Transverse colon (tissue), 4 donors: ENCODE measurements around the gene PRSS50.

Experiments
- POLR2A ChIP-seq: fragments of 450-650 bp; IDR thresholded peaks from one replicate; pipeline ENCODE4 v1.6.1; 2016; ENCODE audit warnings: antibody characterized with exemption, mild to moderate bottlenecking, moderate library complexity
- POLR2AphosphoS5 ChIP-seq, 3 donors: sonication (generic); formaldehyde crosslinking; IDR thresholded peaks; one replicate each; pipeline ENCODE4 v1.6.1; 2016; ENCODE audit warnings: antibody characterized with exemption in 3 of 3
- TF ChIP-seq, protein P1 (sequence below), 5 experiments: fragments of 200-600 bp in 3 of 5; fragments of 450-650 bp in 2 of 5; sonication (generic) in 3 of 5; IDR thresholded peaks; 1 replicate in 2 of 5; 2 replicates in 3 of 5; pipeline ENCODE4 v1.5.1; 2016 to 2017; ENCODE audit warnings: antibody characterized with exemption in 5 of 5, inconsistent platforms in 3 of 5, mild to moderate bottlenecking in 2 of 5, moderate library complexity in 1 of 5

DNA sequence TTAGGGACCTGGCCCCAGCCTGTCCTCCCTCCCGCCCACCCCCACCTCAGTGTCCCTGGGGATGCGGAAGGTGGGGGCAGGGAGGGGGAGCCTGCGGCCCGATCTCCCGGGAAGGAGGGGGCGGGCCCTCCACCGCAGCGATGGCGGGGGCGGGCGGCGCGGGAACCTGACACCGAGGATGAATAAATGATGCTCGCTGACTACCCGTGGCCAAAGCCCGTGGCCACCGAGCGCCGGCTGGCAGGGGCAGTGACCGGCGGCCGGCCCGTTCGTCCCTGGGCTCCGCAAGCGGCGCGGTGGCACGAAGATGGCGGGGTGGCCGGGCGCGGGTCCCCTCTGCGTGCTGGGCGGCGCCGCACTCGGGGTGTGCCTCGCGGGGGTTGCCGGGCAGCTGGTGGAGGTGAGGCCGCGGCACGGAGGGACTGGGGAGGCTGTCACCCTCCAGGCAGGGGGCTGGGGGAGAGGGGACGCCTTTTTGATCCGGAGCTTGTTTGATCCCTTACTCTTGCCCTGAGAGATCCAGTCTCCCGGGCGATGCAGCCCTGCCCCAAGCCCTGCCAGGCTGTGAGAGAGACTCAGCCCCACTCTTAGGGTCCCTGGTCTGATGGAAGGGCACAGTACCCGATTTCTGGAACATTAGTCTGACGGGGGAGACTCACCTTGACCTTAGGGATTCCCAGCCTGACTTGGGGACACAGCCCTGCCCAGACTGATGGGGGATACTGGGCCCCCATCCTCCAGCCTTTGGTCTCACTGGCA lies 16.3 kb downstream of the PRSS50 start, which contains the start of gene TMIE:
- TF ChIP-seq POLR2A (no peak), POLR2AphosphoS5 (IDR thresholded peaks at IDR 0.05) (no peak)
- TF ChIP-seq, protein P1, sequence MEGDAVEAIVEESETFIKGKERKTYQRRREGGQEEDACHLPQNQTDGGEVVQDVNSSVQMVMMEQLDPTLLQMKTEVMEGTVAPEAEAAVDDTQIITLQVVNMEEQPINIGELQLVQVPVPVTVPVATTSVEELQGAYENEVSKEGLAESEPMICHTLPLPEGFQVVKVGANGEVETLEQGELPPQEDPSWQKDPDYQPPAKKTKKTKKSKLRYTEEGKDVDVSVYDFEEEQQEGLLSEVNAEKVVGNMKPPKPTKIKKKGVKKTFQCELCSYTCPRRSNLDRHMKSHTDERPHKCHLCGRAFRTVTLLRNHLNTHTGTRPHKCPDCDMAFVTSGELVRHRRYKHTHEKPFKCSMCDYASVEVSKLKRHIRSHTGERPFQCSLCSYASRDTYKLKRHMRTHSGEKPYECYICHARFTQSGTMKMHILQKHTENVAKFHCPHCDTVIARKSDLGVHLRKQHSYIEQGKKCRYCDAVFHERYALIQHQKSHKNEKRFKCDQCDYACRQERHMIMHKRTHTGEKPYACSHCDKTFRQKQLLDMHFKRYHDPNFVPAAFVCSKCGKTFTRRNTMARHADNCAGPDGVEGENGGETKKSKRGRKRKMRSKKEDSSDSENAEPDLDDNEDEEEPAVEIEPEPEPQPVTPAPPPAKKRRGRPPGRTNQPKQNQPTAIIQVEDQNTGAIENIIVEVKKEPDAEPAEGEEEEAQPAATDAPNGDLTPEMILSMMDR (IDR thresholded peaks at IDR 0.05): no peak
